ENCODE measurements around the gene EVC.

EVC gene

DNA sequence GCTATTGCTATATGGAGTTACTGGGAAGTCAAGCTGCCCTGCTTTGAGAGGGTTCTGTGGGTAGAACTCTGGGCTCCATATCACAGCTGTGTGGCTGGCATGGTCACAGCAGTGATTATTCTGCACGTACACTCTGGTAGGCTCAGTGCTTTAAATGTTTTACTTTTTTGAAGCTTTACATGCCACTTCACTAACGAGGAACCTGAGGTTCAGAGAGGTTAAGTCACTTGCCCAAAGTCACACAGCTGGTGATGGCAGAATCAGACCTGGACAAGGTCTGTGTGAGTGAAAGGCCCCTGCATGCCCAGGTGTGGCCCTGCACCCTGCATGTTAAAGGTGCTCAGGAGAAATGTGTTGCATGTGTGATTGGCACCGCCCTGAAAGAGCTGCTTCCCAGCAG is 24.5 kb downstream of the EVC start:
- Histone ChIP-seq H3K9ac (ENCODE audit: low read length) (no peak overlapping the region), H3K27me3 (replicated peaks; ENCODE audit: control insufficient read depth, insufficient read depth, low read length) (no peaks in the 10 kb centered on the region), H3K36me3 (ENCODE audit: control insufficient read depth, insufficient read depth, low read length, severe bottlenecking) (peaks cover 64% of the 10 kb centered on the region), H3K4me1 (ENCODE audit: control insufficient read depth, insufficient read depth, low read length) (peaks cover 14% of the 10 kb centered on the region), H3K9me3 (ENCODE audit: control insufficient read depth, low read length) (no peaks in the 10 kb centered on the region), H3K4me3 (ENCODE audit: low read length) (no peak overlapping the region)
- DNase-seq (ENCODE audit: low read depth) = no peak

DNA sequence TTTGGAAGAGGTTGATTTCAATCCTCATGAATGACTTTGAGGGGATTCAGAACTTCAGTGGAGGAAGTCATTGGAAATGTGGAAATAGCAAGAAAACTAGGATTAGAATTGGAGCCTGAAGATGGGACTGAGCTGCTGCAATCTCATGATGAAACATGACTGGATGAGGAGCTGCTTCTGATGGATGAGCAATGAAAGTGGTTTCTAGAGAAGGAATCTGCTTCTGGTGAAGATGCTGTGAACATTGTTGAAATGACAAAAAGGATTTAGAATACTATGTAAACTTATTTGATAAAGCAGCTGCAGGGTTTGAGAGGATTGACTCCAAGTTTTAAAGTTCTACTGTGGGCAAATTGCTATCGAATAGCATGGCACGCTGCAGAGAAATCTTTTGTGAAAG is 27.1 kb downstream of the EVC start:
- no peak for DNase-seq (ENCODE audit: low read depth)
- H3K9ac ChIP-seq (ENCODE audit: low read length) = no peak overlapping the region
- H3K9me3 ChIP-seq (ENCODE audit: control insufficient read depth, low read length) = no peaks in the 10 kb centered on the region
- H3K36me3 ChIP-seq (ENCODE audit: control insufficient read depth, insufficient read depth, low read length, severe bottlenecking) = peaks cover 61% of the 10 kb centered on the region
- H3K4me3 ChIP-seq (ENCODE audit: low read length) = no peak overlapping the region
- no peaks in the 10 kb centered on the region for H3K4me1 ChIP-seq (ENCODE audit: control insufficient read depth, insufficient read depth, low read length)
- H3K27me3 ChIP-seq (replicated peaks; ENCODE audit: control insufficient read depth, insufficient read depth, low read length) = no peaks in the 10 kb centered on the region

DNA sequence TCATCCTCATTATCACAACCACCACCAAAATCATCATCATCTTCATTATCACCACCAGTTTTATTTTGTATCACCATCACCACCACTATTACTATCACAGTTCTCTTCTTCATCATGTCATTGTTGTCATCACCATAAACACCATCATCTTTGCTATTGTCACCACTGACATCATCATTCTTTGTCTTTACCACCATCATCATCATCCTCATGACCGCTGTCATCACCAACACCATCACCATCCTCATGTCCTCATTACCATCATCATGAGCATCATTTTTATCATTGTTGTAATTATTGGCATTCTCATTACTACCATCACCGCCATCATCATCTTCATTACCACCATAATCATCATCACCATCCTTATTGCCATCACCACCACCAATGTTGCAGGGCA is 31.4 kb downstream of the EVC start:
- DNase-seq (ENCODE audit: low read depth) = no peak
- Histone ChIP-seq H3K4me3 (ENCODE audit: low read length) (no peak overlapping the region), H3K27me3 (replicated peaks; ENCODE audit: control insufficient read depth, insufficient read depth, low read length) (no peaks in the 10 kb centered on the region), H3K9ac (ENCODE audit: low read length) (no peak overlapping the region), H3K9me3 (ENCODE audit: control insufficient read depth, low read length) (no peaks in the 10 kb centered on the region), H3K4me1 (ENCODE audit: control insufficient read depth, insufficient read depth, low read length) (peaks cover 11% of the 10 kb centered on the region), H3K36me3 (ENCODE audit: control insufficient read depth, insufficient read depth, low read length, severe bottlenecking) (peaks cover 53% of the 10 kb centered on the region)

DNA sequence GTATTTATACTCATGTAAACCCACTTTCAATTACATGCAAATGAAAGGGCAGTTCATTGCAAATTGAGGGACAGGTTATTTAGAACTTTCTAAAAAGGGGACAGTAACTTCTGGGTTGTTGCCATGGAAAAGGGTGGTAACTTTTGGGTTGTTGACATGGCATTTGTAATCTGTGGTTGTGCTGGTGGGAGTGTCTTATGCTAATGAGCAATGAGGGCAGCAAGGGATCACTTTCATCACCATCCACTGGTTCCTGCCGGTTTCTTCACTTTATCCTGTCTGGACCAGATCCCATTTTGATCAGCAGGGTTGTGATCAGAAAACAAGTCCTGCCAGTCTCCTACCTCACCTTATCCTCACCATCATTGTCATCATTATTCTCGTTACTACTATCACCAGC is 32.0 kb downstream of the EVC start:
- H3K4me1 ChIP-seq (ENCODE audit: control insufficient read depth, insufficient read depth, low read length) = peaks cover 17% of the 10 kb centered on the region
- no peak overlapping the region for H3K9ac ChIP-seq (ENCODE audit: low read length)
- no peaks in the 10 kb centered on the region for H3K27me3 ChIP-seq (replicated peaks; ENCODE audit: control insufficient read depth, insufficient read depth, low read length)
- no peaks in the 10 kb centered on the region for H3K9me3 ChIP-seq (ENCODE audit: control insufficient read depth, low read length)
- H3K36me3 ChIP-seq (ENCODE audit: control insufficient read depth, insufficient read depth, low read length, severe bottlenecking) = peaks cover 52% of the 10 kb centered on the region
- no peak for DNase-seq (ENCODE audit: low read depth)
- no peak overlapping the region for H3K4me3 ChIP-seq (ENCODE audit: low read length)

DNA sequence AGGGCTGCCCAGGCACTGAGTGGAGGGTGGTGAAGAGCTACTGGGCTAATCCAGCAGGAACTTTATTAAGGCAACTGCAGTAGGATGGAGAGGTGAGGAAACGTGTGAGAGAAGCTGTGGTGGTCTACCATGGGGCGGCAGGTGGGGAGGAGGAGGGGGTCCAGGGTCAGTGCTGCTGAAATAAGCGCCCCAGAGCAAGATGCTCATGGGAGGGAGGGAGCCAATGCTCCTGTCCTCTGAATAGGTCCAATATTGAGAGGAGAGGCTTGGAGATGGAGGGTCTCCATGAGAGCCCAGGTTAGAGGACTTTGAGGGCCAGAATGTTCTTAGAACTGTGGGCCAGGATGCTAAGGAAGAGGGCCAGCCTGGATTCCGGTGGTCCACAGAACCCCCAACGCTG is 35.2 kb downstream of the EVC start:
- Histone ChIP-seq H3K9ac (ENCODE audit: low read length) (no peak overlapping the region), H3K4me3 (ENCODE audit: low read length) (no peak overlapping the region), H3K36me3 (ENCODE audit: control insufficient read depth, insufficient read depth, low read length, severe bottlenecking) (peaks cover 58% of the 10 kb centered on the region), H3K4me1 (ENCODE audit: control insufficient read depth, insufficient read depth, low read length) (peaks cover 31% of the 10 kb centered on the region), H3K27me3 (replicated peaks; ENCODE audit: control insufficient read depth, insufficient read depth, low read length) (no peaks in the 10 kb centered on the region), H3K9me3 (ENCODE audit: control insufficient read depth, low read length) (no peaks in the 10 kb centered on the region)
- no peak for DNase-seq (ENCODE audit: low read depth)

DNA sequence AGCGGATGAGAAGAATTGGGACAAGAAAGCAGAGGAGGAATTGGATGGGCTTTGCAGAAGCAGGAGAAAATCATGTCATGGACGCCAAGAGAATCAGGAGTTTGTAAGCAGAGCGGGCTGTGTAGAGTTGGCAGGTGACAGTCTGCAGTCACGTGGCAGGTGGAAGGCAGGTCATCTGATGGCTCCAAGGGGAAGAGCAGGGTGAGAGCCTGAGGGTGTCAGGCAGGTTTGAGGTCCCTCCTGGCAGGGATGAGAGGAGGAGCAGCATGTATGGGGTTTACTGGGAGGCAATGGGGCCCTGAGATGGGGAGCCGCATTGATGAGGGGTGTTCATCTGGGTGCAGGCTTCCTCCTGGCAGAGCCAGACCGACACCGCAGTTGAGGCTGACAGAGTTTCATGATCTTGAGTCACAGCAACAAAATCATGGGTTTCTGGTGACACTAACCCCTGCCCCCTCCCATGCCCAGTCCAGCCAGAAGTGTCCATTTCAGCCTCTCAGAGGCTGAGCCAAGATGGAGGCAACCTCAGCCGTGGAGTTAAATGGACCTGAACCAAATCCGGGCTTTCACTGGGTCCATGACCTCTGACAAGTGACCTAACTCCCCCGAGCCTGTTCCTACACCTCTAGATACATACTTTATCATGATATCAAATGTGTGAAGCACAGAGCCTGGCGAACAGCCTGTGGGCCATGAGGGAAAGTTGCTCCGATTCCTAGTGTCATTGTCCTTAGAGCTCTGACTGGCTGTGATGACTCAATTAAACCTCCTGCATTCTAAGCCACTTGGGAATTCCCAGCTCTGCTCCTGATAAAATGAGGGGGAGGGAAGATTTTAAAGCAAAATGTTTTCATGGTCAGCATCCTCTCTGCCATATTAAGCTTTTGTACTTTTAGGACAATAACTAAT is 36.1 kb downstream of the EVC start:
- peak overlapping the region; percentile 31 for H3K4me3 ChIP-seq (ENCODE audit: low read length)

DNA sequence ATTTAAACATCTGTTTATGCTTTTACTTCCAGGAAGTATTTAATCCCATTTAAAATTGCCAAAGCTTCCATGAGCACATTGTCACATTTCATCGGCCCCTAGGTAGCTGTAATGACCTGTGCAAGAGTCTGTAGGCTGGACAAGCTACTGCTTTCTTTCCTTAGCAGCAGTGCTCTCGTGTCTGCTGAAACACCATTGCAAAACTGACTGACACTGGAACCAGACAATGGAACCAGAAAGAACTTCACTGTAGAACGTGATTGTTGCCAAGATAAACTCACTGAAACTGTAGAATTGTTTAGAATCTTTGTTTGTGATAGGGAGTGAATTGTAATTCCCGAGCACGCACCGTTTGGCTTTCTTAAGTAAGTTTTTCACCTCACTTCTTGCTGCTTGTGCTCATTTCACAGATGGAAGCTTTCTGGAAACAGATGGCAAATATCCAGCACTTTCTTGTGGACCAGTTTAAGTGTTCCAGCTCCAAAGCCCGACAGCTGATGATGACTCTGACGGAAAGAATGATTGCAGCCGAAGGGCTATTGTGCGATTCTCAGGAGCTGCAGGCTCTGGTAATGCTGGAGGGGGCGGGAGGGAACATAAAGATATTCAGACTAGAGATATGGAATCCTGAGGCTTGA is 36.9 kb downstream of the EVC start:
- H3K9me3 ChIP-seq (ENCODE audit: control insufficient read depth, low read length) = no peaks in the 10 kb centered on the region
- peak; percentile 99 for DNase-seq (ENCODE audit: low read depth)
- H3K4me3 ChIP-seq (ENCODE audit: low read length) = peak overlapping the region; percentile 31
- H3K9ac ChIP-seq (ENCODE audit: low read length) = peak overlapping the region; percentile 56
- H3K36me3 ChIP-seq (ENCODE audit: control insufficient read depth, insufficient read depth, low read length, severe bottlenecking) = peaks cover 47% of the 10 kb centered on the region
- no peaks in the 10 kb centered on the region for H3K27me3 ChIP-seq (replicated peaks; ENCODE audit: control insufficient read depth, insufficient read depth, low read length)
- peaks cover 42% of the 10 kb centered on the region for H3K4me1 ChIP-seq (ENCODE audit: control insufficient read depth, insufficient read depth, low read length)

More for the DNA sequence above, 36.1 kb downstream of the EVC start:
- Histone ChIP-seq H3K27me3 (replicated peaks; ENCODE audit: control insufficient read depth, insufficient read depth, low read length) (no peaks in the 10 kb centered on the region), H3K36me3 (ENCODE audit: control insufficient read depth, insufficient read depth, low read length, severe bottlenecking) (peaks cover 55% of the 10 kb centered on the region), H3K9me3 (ENCODE audit: control insufficient read depth, low read length) (no peaks in the 10 kb centered on the region), H3K9ac (ENCODE audit: low read length) (peak overlapping the region; percentile 56), H3K4me1 (ENCODE audit: control insufficient read depth, insufficient read depth, low read length) (peaks cover 37% of the 10 kb centered on the region)
- DNase-seq (ENCODE audit: low read depth) = peak; percentile 62

DNA sequence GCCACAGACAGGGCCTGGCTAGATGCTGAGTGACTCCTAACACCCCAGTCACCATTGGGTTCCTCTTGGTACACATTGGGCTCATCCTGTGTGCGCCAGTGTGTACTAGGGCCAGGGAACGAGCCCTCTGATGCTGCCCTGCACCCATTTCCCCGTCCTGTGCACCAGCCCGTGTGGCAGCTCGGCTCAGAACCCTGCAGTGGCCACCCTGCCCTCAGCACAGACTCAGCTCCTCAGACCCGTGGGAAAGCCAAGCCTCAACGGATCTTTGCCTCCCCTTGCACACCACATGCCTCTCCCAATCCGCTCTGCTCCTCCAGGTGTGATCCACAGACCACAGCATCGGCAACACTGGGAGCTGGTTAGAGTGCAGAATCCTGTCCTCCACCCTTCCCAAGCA is 38.6 kb downstream of the EVC start:
- H3K9ac ChIP-seq (ENCODE audit: low read length) = no peak overlapping the region
- no peak overlapping the region for H3K4me3 ChIP-seq (ENCODE audit: low read length)
- no peak for DNase-seq (ENCODE audit: low read depth)
- H3K9me3 ChIP-seq (ENCODE audit: control insufficient read depth, low read length) = no peaks in the 10 kb centered on the region
- H3K36me3 ChIP-seq (ENCODE audit: control insufficient read depth, insufficient read depth, low read length, severe bottlenecking) = peaks cover 41% of the 10 kb centered on the region
- H3K27me3 ChIP-seq (replicated peaks; ENCODE audit: control insufficient read depth, insufficient read depth, low read length) = no peaks in the 10 kb centered on the region
- H3K4me1 ChIP-seq (ENCODE audit: control insufficient read depth, insufficient read depth, low read length) = peaks cover 55% of the 10 kb centered on the region

DNA sequence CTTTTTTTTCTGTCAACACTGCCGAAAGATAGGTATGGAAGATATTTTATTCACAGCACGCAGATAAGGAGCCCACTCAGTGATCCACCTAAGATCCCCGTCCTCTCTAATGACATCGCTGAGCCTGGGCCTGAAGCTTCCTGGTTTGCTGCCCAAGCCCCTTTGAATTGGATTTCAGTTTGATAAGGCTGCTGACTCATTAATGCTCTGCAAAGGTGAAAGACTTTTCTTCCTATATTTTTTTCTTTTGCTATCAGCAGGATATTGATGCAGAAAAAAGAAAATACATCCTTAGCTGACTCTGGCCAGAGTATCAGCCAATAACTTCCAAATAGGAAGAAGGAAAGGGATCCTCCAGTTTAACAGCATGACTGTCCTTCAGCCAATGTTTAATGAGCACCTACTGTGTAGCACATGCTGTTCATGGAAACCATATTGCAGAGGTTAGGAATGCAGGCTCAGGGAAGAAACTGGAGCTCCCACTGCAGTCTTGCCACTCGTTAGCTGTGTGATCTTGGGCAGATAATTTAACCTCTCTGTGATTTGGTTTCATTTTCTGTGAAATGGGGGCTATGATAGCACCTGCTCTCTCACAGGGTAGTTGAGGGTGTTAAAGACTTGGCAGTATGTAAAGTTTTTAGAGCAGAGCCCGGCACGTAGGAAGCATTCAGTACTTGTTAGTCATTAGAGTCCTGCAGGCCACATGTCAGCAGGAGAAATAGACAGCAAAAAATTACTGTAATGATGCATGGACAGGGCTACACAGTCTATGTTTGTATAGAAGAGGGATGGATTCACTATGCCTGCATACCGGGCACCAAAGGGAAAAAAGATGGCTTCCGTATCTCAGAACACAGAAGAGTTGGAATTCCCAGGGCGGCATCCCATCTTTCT is 39.3 kb downstream of the EVC start:
- Histone ChIP-seq H3K4me3 (ENCODE audit: low read length) (no peak overlapping the region), H3K36me3 (ENCODE audit: control insufficient read depth, insufficient read depth, low read length, severe bottlenecking) (peaks cover 42% of the 10 kb centered on the region), H3K4me1 (ENCODE audit: control insufficient read depth, insufficient read depth, low read length) (peaks cover 55% of the 10 kb centered on the region), H3K9me3 (ENCODE audit: control insufficient read depth, low read length) (no peaks in the 10 kb centered on the region), H3K27me3 (replicated peaks; ENCODE audit: control insufficient read depth, insufficient read depth, low read length) (no peaks in the 10 kb centered on the region), H3K9ac (ENCODE audit: low read length) (no peak overlapping the region)
- DNase-seq (ENCODE audit: low read depth) = peak; percentile 67

DNA sequence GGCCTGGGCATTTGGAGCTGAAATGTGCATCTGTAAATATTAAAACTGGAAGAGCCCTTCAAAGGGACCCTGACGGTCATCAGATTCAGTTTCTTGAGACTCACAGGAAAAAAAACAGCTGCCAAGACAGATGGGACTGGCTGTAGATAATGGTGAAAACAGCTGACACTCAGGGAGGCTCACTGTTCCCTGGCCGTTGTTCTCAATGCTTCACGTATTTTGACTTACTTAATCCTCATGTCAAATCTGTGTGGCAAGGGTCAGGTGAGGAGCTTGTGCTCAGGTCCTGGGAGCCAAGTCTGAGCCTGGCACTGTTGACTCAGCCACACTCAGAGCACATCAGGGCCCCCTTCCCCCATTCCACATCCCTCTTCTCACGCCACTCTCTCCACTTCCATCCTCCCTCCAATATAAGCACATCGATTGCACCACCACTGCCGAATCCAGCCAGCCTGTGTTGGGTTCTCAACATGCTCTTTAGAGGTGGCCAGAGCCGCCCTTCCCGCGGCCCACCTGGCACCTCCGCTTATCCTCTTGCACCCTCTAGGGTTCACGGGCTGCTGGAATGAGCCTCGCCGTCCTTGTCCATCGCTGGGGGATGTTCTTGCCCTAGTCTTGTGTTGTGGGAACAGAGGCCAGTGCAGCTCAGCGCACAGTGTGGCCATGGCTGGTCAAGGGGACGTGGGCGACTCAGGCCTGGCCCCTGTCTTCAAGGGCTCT is 40.1 kb downstream of the EVC start:
- peak; percentile 53 for DNase-seq (ENCODE audit: low read depth)
- H3K36me3 ChIP-seq (ENCODE audit: control insufficient read depth, insufficient read depth, low read length, severe bottlenecking) = peaks cover 43% of the 10 kb centered on the region
- no peaks in the 10 kb centered on the region for H3K9me3 ChIP-seq (ENCODE audit: control insufficient read depth, low read length)
- H3K4me1 ChIP-seq (ENCODE audit: control insufficient read depth, insufficient read depth, low read length) = peaks cover 55% of the 10 kb centered on the region
- H3K9ac ChIP-seq (ENCODE audit: low read length) = no peak overlapping the region
- H3K27me3 ChIP-seq (replicated peaks; ENCODE audit: control insufficient read depth, insufficient read depth, low read length) = no peaks in the 10 kb centered on the region
- no peak overlapping the region for H3K4me3 ChIP-seq (ENCODE audit: low read length)

Data from adipocyte (in vitro differentiated cells).